ENCODE data around the gene NR2C2.

- TF ChIP-seq CTCF (IDR thresholded peaks at IDR 0.05) = no peak
- no peak for TF ChIP-seq ARID4B (CRISPR knock-in tag; IDR thresholded peaks at IDR 0.05; ENCODE audit: borderline replicate concordance)
- no peak for TF ChIP-seq KAT7 (CRISPR knock-in tag; IDR thresholded peaks at IDR 0.05; ENCODE audit: borderline replicate concordance)
These were observed 13.5 kb upstream of the NR2C2 start for GRCh38 chr3:14933820-14934425.
